CD4-positive, alpha-beta T cell treated with Interleukin-2 at 100 ng/mL for 4 hours (primary cell): ENCODE data around the gene RAB9B.
"Not testable (repeated sequence)": the region's sequence is repeated elsewhere in the genome, so short reads cannot be mapped to it uniquely, and the experiment has no call there.

Experiments used
- DNase-seq: peaks from one replicate; pipeline ENCODE4 v3.0.0-alpha.2; 2020; ENCODE audit warnings: low spot score

Gene RAB9B

GRCh38 chrX:103831803-103832544 lies at the start of gene RAB9B:
RAB9B (minus strand) TSS chrX:103832257; CDS start chrX:103825784, 6,473 bp downstream.
- no peak for DNase-seq

- DNase-seq: no peak
Measured at GRCh38 chrX:103879339-103879738, 47.3 kb upstream of the RAB9B start.

GRCh38 chrX:103878466-103879122 lies 46.5 kb upstream of the RAB9B start:
- DNase-seq: no peak

GRCh38 chrX:103877571-103877970 lies 45.5 kb upstream of the RAB9B start:
- no peak for DNase-seq

GRCh38 chrX:103864886-103865534 lies 33.0 kb upstream of the RAB9B start:
- no peak for DNase-seq

- no peak for DNase-seq
Measured at GRCh38 chrX:103864149-103864548, 32.1 kb upstream of the RAB9B start.

GRCh38 chrX:103861200-103861599 lies 29.1 kb upstream of the RAB9B start:
- DNase-seq: no peak

- no peak for DNase-seq
Measured at GRCh38 chrX:103849558-103849957, 17.5 kb upstream of the RAB9B start.

GRCh38 chrX:103847174-103847870 lies 15.3 kb upstream of the RAB9B start:
- DNase-seq: no peak

- DNase-seq: no peak
Measured at GRCh38 chrX:103846386-103846785, 14.3 kb upstream of the RAB9B start.

GRCh38 chrX:103845165-103845653 lies 13.2 kb upstream of the RAB9B start:
- DNase-seq: peak; percentile 44

- DNase-seq: no peak
Measured at GRCh38 chrX:103839404-103839803, 7.3 kb upstream of the RAB9B start.

GRCh38 chrX:103831342-103831802 lies 685 bp downstream of the RAB9B start:
- DNase-seq: peak; percentile 48

GRCh38 chrX:103830848-103831247 lies 1.2 kb downstream of the RAB9B start:
- DNase-seq: no peak

GRCh38 chrX:103828529-103828928 lies 3.5 kb downstream of the RAB9B start:
- DNase-seq: no peak

- DNase-seq: no peak
Measured at GRCh38 chrX:103825881-103826280, 6.2 kb downstream of the RAB9B start.

- no peak for DNase-seq
Measured at GRCh38 chrX:103823591-103823990, 8.5 kb downstream of the RAB9B start.

GRCh38 chrX:103820802-103821201 lies 11.3 kb downstream of the RAB9B start:
- not testable (repeated sequence) for DNase-seq

GRCh38 chrX:103818842-103819619 lies 13.0 kb downstream of the RAB9B start:
- DNase-seq: no peak

GRCh38 chrX:103817502-103817901 lies 14.6 kb downstream of the RAB9B start:
- DNase-seq: peak; percentile 68

GRCh38 chrX:103817101-103817500 lies 15.0 kb downstream of the RAB9B start:
- DNase-seq: not testable (repeated sequence)
